COLO668 (cell line): Measurements from ENCODE around the gene COL1A2.

Source experiments
- DNase-seq: peaks from one replicate; lab custom pipeline; 2025; ENCODE audit not compliant: unreplicated experiment; lab: John Stamatoyannopoulos, UW

The COL1A2 gene

GRCh38 chr7:94432281-94432670 lies 37.6 kb downstream of the COL1A2 start:
- no peak for DNase-seq

DNA sequence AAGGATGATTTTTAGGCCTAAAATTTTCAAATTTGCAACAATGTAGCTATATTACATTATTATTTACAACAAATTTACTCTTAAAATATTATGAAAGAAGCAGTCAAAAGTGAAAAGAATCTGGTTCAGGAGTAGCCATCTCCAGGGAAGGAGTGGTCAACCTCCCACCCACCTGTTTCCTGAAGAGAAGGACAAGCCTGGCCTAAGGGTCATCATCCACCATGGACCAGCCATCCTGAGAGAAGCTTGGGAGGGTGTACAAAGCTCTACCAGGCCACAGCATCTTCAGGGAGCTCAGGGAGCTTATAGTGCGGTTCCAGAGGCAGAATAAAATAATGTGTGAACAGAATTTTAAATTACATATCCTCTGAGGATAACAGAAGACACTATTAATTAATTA lies 38.1 kb downstream of the COL1A2 start:
- DNase-seq, result no peak

DNA sequence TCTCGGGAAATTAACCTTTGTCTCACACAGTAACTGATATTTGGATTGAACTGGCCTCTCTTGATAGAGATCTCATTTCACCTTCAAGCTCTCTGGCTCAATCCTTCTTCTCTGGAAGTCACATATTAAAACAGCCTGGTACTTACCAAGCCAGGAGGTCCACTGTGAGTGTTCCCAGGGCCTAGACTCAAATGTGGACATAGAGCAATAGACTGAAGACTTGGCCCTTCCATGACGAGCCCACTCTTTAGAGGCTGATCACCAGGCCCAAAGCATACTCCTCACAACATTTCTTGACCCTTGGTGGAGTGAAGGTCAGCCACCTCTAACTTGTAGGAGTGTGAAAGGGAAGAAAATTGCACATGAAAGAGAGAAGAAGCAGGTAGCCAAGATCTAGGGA lies 38.5 kb downstream of the COL1A2 start:
- DNase-seq, result no peak

- DNase-seq, result no peak
Measured at GRCh38 chr7:94434042-94434441, 39.3 kb downstream of the COL1A2 start.

DNA sequence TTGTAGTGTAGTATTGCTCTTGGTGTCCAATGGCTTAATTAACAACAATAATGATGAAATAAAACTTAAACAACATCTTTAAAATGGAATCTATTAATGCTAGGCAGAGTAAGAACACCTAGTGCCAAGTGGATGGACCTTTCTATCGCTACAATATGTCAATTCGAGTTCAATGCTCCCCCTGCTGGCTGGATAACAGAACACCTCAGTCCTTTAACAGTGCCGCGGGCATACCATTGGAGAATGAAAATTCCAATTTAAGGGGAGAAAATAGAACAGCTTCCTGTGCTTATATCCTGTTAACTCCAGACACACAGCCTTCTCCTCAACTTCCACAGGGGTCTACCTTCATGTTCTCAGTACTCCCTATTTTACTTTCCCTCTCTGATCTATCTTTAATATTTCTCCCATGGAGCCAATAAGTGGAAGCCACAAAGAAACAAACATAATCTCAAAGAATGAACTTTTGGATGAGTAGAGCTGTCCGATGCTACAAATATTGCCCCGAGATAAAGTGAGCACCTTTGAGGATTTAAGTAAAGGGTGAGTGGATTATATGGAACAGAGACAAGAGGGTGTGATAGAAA lies 41.4 kb downstream of the COL1A2 start:
- peak; percentile 60 for DNase-seq

GRCh38 chr7:94436700-94437099 lies 42.0 kb downstream of the COL1A2 start:
- DNase-seq, result no peak

DNA sequence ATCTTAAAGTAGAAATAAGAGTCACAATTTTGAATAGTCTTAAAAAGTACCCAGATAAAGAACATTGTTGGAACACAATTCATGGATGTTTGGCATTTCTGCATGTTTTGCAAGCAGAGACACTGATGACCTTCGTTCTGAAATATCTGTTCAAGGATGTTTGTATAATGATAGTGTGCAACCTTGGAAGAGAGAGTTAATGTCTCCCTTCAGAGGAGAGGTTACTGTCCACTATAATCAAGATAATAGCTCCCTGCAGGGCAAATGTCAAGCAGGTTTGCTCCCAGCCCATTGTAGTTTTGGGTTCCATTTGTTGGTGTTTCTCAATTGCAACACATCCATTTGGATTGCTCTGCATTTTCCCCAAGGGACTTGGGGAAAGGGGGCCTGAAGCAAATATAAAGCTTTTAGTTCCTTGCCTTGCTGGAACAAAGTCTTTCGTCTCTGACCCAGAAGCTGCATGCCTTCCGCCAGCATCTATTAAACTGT lies 45.2 kb downstream of the COL1A2 start:
- DNase-seq, result no peak

DNA sequence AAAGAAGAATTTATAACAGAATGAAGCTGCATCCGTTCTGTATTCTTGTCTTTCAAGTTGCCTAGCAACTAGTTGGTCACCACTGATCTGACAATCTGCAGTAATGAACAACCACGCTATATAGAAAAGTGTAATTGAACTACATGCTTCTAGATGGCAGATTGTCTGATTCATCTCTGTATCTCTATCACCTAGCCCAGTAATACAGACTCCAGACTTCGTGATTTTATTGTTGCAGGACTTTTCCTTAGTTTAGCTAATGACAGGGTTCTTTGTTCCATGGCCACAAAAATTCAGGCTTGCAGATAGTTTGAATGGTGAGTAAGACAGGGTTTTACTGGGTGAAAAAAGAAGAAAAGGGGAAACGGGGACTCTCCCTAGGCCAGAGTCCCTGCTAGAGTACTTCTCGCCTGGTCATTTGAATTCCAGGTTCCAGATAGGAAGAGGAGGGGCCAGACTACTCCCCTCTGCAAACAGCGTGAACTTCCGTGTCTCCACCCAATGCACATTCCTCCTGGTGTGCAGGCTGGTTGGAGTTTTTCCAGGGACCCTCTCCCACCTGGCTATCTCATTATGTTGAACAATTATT lies 45.9 kb downstream of the COL1A2 start:
- DNase-seq, result no peak

GRCh38 chr7:94441138-94441537 lies 46.4 kb downstream of the COL1A2 start:
- no peak for DNase-seq

GRCh38 chr7:94442639-94443038 lies 47.9 kb downstream of the COL1A2 start:
- no peak for DNase-seq

DNA sequence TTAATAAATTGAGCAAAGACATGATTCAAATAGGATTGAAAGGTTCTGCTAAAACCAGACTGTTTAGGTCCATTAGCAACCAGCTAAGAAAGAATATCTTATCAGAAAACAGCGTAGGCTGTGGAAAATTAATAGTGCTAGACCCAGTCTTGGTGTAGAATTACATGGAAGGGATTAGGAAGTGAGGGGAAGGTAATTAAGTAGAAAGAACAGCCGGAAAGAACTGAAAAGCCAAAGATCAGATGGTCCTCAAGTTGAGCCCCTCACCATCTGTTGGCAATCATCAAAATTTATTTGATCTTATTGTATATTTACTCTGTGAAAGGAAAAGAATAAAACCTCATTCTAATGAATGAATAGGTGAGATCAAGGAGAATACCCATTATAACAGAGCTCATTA lies 50.1 kb downstream of the COL1A2 start:
- no peak for DNase-seq

- no peak for DNase-seq
Measured at GRCh38 chr7:94445696-94446194, 51.0 kb downstream of the COL1A2 start.

GRCh38 chr7:94446308-94446707 lies 51.6 kb downstream of the COL1A2 start:
- DNase-seq, result no peak

- DNase-seq, result no peak
Measured at GRCh38 chr7:94449151-94449725, 54.5 kb downstream of the COL1A2 start.

DNA sequence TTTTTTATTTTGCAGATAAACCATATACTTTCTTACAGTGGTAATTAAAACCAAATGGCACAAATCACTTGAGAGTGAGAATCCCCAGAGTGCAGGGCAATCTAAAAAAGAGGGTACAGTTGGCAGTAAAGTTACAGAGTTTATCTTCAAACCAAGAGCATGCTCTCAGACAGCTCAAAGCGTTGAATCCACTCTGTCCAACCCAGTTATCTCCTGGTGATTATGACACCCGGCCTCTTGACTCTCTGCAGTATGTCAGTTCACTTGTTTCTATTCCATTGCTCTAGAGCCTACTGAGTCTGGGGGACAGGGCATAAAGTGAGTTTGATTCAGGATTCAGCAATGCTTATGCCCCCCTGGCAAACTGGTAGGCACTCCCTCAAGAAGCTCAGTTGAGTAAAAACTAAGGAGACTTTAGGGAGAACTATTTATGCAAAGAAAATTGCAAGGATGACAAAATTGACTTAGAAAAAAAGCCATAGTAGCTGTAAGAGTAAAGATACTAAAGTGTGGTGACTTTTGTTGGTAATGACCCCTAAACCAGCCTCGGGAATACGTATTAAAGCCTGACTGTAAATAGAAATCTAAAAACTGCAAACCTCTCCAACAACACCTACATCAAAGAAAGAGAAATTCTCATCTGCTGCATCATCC lies 55.5 kb downstream of the COL1A2 start:
- DNase-seq, result no peak

DNA sequence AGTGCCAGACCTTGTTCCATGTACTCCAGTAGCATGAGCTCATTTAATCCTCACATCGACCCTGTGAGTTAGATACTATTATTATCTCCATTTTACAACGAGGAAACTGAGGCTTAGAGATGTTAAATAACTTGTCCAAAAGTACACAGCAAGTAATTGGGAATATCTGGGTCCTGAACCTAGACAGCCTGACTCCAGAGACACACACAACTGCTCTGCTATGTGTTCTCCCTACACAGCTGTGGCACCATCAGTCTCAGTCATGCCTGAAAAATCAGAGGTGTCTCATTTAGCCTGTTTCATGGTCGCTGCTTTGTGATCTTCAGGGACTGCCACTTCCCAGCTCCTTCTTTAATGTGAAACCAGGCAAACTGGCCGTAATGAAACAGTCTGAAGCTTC lies 56.5 kb downstream of the COL1A2 start:
- DNase-seq, result no peak

GRCh38 chr7:94452239-94452638 lies 57.5 kb downstream of the COL1A2 start:
- peak; percentile 52 for DNase-seq

DNA sequence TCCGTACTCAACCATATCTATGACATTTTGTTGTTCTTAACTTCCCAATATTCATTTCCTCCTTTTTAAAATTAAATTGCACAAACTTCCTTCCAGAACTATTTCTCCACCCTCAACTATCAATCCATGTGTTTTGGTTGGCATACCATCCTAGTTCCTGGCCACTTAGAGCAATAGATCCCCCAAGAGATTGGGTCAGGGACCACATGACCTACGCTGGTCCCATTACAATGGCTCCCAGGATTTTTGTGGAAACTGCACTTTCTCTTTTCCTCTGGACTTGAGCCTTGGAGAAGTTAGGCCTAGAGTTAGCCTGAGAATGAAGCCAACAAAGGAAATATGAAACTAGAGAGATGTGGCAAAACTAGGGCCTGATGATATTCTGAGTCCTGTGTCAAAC lies 59.2 kb downstream of the COL1A2 start:
- DNase-seq, result no peak

DNA sequence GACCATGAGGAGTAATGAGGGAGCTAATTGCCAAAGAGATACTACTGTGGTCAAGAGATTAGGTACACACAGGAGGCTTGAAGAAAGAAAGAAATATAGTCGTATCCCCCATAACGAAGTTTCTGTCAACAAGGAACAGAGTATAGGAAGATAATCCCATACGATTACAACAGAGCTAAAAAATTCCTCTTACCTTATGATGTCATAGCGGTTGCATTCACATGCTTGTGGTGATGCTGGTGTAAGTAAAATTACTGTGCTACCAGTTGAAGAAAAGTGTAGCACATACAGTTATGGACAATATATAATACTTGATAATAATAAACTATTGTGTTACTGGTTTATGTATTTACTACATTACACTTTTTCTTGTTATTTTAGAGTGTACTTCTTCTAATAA lies 63.3 kb downstream of the COL1A2 start:
- no peak for DNase-seq

GRCh38 chr7:94466516-94466915 lies 71.8 kb downstream of the COL1A2 start:
- no peak for DNase-seq

- DNase-seq, result no peak
Measured at GRCh38 chr7:94471604-94472003, 76.9 kb downstream of the COL1A2 start.

DNA sequence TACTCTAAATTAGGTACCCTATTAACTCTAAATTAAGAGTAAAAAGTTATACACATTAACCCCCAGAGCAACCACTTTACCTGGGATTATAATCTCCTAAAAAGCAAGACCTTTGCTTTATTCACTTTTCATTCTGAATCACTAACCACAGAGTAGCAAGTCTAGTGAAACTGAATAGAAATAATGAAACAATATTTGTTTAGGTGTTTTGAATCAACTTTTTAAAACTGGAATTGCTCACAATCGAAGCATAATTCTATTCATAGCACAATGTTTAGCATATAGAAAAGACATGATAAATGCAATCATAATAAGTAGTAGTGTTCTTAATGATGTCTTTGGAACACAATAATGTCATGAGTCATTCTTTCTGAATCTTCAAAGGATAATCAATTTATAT lies 77.9 kb downstream of the COL1A2 start:
- no peak for DNase-seq
